GM10266 (cell line): ENCODE measurements around the gene PDHB.

Experiments
- DNase-seq: peaks from one replicate; pipeline ENCODE4 v3.0.0; 2012; ENCODE audit errors: extremely low spot score
- TF ChIP-seq, protein P1 (sequence below): IDR thresholded peaks from 2 replicates; pipeline ENCODE4 v1.5.1; 2012; ENCODE audit warnings: mild to moderate bottlenecking, low read depth; ENCODE audit not compliant: control insufficient read depth, insufficient read depth; ENCODE audit errors: missing control alignments

Gene PDHB

DNA sequence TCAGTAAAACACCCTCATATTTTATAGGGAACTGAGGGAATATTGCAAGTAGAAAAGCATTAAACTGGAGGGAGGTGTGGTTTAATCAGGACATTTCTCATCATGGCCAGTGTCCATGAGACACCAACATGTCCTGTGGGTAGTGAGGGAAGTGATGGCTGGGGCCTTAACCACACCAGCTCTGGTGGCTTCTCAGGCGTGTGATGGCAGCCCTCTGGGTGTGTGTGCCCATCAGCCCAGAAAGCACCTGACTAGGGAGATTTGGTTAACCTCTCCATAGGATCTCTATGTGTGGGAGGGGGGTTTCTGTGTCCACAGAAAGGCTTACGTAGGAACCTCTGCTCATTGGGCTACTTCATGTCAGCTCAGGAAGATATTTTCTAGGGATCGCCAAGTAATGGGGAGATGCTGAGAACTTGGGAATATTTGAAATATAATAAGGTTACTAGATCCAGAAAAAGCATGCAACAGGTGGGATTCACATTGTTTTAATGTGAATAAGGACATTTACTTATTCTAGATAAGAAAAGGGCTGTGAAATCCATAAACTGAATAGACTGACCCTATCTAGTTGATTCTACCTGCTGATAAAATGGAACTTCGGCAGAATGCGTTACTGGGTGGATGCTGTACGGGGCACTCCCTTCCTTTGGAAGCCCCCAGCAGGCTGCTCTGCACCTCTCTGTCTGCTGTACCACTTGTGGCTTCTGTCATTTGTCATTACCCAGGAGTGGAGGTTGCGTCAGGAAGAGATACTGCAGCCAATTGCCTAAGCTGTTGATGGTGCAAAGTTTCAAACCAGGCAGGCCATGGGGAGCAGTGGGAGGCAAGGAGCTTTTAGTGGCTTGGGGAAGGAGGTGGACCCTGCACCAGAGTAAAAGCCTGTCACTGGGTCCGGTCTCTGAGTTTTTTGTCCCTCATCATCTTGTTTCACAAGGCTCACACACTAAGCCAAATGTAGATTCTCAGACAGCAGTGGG lies 21.5 kb downstream of the PDHB start:
- TF ChIP-seq, protein P1, sequence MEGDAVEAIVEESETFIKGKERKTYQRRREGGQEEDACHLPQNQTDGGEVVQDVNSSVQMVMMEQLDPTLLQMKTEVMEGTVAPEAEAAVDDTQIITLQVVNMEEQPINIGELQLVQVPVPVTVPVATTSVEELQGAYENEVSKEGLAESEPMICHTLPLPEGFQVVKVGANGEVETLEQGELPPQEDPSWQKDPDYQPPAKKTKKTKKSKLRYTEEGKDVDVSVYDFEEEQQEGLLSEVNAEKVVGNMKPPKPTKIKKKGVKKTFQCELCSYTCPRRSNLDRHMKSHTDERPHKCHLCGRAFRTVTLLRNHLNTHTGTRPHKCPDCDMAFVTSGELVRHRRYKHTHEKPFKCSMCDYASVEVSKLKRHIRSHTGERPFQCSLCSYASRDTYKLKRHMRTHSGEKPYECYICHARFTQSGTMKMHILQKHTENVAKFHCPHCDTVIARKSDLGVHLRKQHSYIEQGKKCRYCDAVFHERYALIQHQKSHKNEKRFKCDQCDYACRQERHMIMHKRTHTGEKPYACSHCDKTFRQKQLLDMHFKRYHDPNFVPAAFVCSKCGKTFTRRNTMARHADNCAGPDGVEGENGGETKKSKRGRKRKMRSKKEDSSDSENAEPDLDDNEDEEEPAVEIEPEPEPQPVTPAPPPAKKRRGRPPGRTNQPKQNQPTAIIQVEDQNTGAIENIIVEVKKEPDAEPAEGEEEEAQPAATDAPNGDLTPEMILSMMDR, result no peak
- no peak for DNase-seq

- DNase-seq, result no peak
- TF ChIP-seq, protein P1, result no peak
Measured at GRCh38 chr3:58411036-58411435, 22.6 kb downstream of the PDHB start.

- TF ChIP-seq, protein P1, result no peak
- no peak for DNase-seq
Measured at GRCh38 chr3:58409663-58410062, 24.0 kb downstream of the PDHB start.

DNA sequence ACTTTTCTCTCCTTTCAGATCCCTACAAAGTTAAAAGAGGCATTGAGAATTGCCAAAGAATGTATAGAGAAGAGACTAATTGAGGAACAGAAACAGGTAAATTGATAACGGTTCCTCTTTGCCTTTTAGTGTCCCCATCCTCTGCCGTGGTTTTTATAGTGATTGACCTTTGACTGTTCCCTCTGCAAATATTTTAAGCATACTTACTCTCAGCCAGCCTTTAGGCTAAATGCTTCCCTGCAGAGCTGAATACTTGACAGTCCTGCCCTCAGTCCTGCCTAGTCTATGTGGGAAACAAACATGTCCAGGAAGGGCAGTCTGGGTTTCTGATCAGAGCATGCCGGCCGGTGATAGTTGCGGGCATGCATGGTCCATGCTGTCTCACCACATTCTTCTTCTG lies 24.7 kb downstream of the PDHB start:
- TF ChIP-seq, protein P1, result no peak
- DNase-seq, result no peak

- TF ChIP-seq, protein P1, result no peak
- DNase-seq, result no peak
Measured at GRCh38 chr3:58404396-58404795, 29.2 kb downstream of the PDHB start.

GRCh38 chr3:58403513-58404109 lies 30.0 kb downstream of the PDHB start:
- DNase-seq, result no peak
- TF ChIP-seq, protein P1, result no peak
